ENCODE data around the gene PAX3. TPM values are rescaled to one million over a fixed set of nuclear protein-coding genes. Genes with fewer than 3 reads are reported as not detected.

Gene PAX3
- total RNA-seq, 1 experiment from 2014 or later = not detected

GRCh38 chr2:222280795-222281194 is 18.0 kb downstream of the PAX3 start:
- ChIA-PET RAD21 (ENCODE audit: low non-redundant PET in 1 of 2, low total read pairs in 2 of 2, uncharacterized antibody in 2 of 2, unreplicated experiment in 2 of 2) (no interaction called here), POLR2A (no interaction called here)

More at GRCh38 chr2:222280795-222281194, 18.0 kb downstream of the PAX3 start:
- Histone ChIP-seq H4K20me1 (ENCODE audit: insufficient read depth) (no peaks in the 10 kb centered on the region), H3K27ac (ENCODE audit: low read depth, low read length) (no peak overlapping the region), H3K36me3 (ENCODE audit: control insufficient read depth in 1 of 2, insufficient read depth in 2 of 2, low read length in 2 of 2) (no peaks in the 10 kb centered on the region), H3K9me3 (ENCODE audit: control insufficient read depth in 1 of 2, insufficient read depth in 1 of 2, low read depth in 1 of 2, low read length in 2 of 2) (no peaks in the 10 kb centered on the region), H2AFZ (ENCODE audit: low read depth, low read length, poor library complexity, severe bottlenecking) (no peak overlapping the region), H3K9ac (ENCODE audit: low read length) (no peak overlapping the region), H3K79me2 (ENCODE audit: insufficient read depth, low read length) (no peaks in the 10 kb centered on the region), H3K9me2 (ENCODE audit: insufficient read depth) (no peaks in the 10 kb centered on the region), H3K4me2 (ENCODE audit: low read length) (no peak overlapping the region), H3K4me3 (replicated peaks in 1 of 2; ENCODE audit: low read depth in 1 of 2, low read length in 2 of 2) (no peak overlapping the region), H3K4me1 (ENCODE audit: control insufficient read depth in 1 of 2, insufficient read depth in 2 of 2, low read length in 2 of 2) (no peaks in the 10 kb centered on the region), H3K27me3 (ENCODE audit: insufficient read depth, low read length) (peaks cover 74% of the 10 kb centered on the region)
- TF ChIP-seq SIN3A (IDR thresholded peaks at IDR 0.05; ENCODE audit: low read depth) = no peak
- TF ChIP-seq POLR2A (IDR thresholded peaks at IDR 0.05; ENCODE audit: borderline replicate concordance, extremely low read depth, insufficient read depth, insufficient read length) = no peak
- no peak for TF ChIP-seq CEBPB (IDR thresholded peaks at IDR 0.05; ENCODE audit: low read depth)
- no peak for TF ChIP-seq EZH2phosphoT487 (IDR thresholded peaks at IDR 0.05; ENCODE audit: borderline replicate concordance)
- no peak for TF ChIP-seq RAD21 (IDR thresholded peaks at IDR 0.05; ENCODE audit: low read depth)
- no peak for TF ChIP-seq JUND (IDR thresholded peaks at IDR 0.05)
- TF ChIP-seq, protein P1, sequence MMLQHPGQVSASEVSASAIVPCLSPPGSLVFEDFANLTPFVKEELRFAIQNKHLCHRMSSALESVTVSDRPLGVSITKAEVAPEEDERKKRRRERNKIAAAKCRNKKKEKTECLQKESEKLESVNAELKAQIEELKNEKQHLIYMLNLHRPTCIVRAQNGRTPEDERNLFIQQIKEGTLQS (IDR thresholded peaks at IDR 0.05) = no peak
- TF ChIP-seq FOSL1 (IDR thresholded peaks at IDR 0.05; ENCODE audit: low read depth) = no peak
- TF ChIP-seq TCF7L2 (IDR thresholded peaks at IDR 0.05; ENCODE audit: borderline replicate concordance, extremely low read depth, insufficient read depth, insufficient read length) = no peak
- TF ChIP-seq YY1 (IDR thresholded peaks at IDR 0.05; ENCODE audit: extremely low read depth, insufficient replicate concordance, low read depth, low read length) = no peak
- TF ChIP-seq POLR2AphosphoS5 (IDR thresholded peaks at IDR 0.05; ENCODE audit: low read depth, low read length) = no peak
- TF ChIP-seq SP1 (IDR thresholded peaks at IDR 0.05; ENCODE audit: low read depth) = no peak
- TF ChIP-seq CBX3 (IDR thresholded peaks at IDR 0.05; ENCODE audit: low read depth) = no peak
- TF ChIP-seq, protein P2, sequence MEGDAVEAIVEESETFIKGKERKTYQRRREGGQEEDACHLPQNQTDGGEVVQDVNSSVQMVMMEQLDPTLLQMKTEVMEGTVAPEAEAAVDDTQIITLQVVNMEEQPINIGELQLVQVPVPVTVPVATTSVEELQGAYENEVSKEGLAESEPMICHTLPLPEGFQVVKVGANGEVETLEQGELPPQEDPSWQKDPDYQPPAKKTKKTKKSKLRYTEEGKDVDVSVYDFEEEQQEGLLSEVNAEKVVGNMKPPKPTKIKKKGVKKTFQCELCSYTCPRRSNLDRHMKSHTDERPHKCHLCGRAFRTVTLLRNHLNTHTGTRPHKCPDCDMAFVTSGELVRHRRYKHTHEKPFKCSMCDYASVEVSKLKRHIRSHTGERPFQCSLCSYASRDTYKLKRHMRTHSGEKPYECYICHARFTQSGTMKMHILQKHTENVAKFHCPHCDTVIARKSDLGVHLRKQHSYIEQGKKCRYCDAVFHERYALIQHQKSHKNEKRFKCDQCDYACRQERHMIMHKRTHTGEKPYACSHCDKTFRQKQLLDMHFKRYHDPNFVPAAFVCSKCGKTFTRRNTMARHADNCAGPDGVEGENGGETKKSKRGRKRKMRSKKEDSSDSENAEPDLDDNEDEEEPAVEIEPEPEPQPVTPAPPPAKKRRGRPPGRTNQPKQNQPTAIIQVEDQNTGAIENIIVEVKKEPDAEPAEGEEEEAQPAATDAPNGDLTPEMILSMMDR (IDR thresholded peaks at IDR 0.05 in 2 of 3, conservative IDR thresholded peaks at IDR 0.05 in 1 of 3; ENCODE audit: borderline replicate concordance in 1 of 3, insufficient read depth in 1 of 3, low read depth in 2 of 3, low read length in 2 of 3) = no peak
- TF ChIP-seq MAX (IDR thresholded peaks at IDR 0.05) = no peak
- no peak for TF ChIP-seq ZNF274 (IDR thresholded peaks at IDR 0.05; ENCODE audit: low read depth, low read length)
- TF ChIP-seq EZH2 (IDR thresholded peaks at IDR 0.05) = no peak
- TF ChIP-seq ZBTB33 (IDR thresholded peaks at IDR 0.05; ENCODE audit: extremely low read depth, insufficient replicate concordance, low read length) = no peak
- no peak for TF ChIP-seq ZFX (IDR thresholded peaks at IDR 0.05)
- intact Hi-C loops (cut with micrococcal nuclease) = no loop called here
- CTCF ChIA-PET = no interaction called here
- DNase-seq (ENCODE audit: low read depth, low spot score) (no peak), ATAC-seq (no peak)
- no TSS peak for BruUV-seq (replicated peaks)
